Uterus (tissue), 2 donors: ENCODE measurements around the gene GABRB3.

Source experiments
- CTCF ChIP-seq, 4 experiments: fragments of 200-600 bp in 2 of 4; fragments of 450-650 bp in 2 of 4; sonication (generic) in 2 of 4; IDR thresholded peaks; one replicate each; pipeline ENCODE4 v1.5.1; 2016 to 2019; ENCODE audit warnings: antibody characterized with exemption in 4 of 4, mild to moderate bottlenecking in 2 of 4, moderate library complexity in 1 of 4
- POLR2A ChIP-seq, 2 donors: fragments of 450-650 bp; IDR thresholded peaks; one replicate each; pipeline ENCODE4 v1.6.1; 2016; ENCODE audit warnings: antibody characterized with exemption in 2 of 2, mild to moderate bottlenecking in 1 of 2, moderate library complexity in 1 of 2

GRCh38 chr15:26614734-26615133, 158.1 kb downstream of the GABRB3 start:
- TF ChIP-seq POLR2A (IDR thresholded peaks at IDR 0.05) (no peak), CTCF (IDR thresholded peaks at IDR 0.05) (no peak)
